NT2/D1 (cell line): ENCODE data around the gene SHB.

Source experiments
- SUZ12 ChIP-seq: IDR thresholded peaks from 2 replicates; pipeline ENCODE4 v1.6.1; 2011; ENCODE audit not compliant: insufficient read length, insufficient read depth; ENCODE audit errors: extremely low read depth
- ZNF274 ChIP-seq: IDR thresholded peaks from 2 replicates; pipeline ENCODE4 v1.6.1; 2011; ENCODE audit warnings: mild to moderate bottlenecking, low read depth, low read length

- TF ChIP-seq ZNF274 (no peak), SUZ12 (no peak)
These were observed 25.1 kb upstream of the SHB start for GRCh38 chr9:38094165-38094564.
